SU-DHL-6 (cell line): ENCODE results near the gene FRS2.

Source experiments
- H2AFZ ChIP-seq: fragments of 200-600 bp; sonication (generic); 2 replicates; pipeline ENCODE4 v1.6.1; 2014; ENCODE audit warnings: low read depth, mild to moderate bottlenecking, moderate library complexity, mixed read lengths, antibody characterized with exemption, low read length; ENCODE audit not compliant: severe bottlenecking
- H3F3A ChIP-seq: fragments of 200-600 bp; shearing (Covaris generic); 2 replicates; pipeline ENCODE4 v1.6.0; 2016; ENCODE audit warnings: antibody characterized with exemption, mild to moderate bottlenecking; ENCODE audit not compliant: insufficient read depth
- H3K27ac ChIP-seq: fragments of 200-600 bp; sonication (generic); 2 replicates; pipeline ENCODE4 v1.5.1; 2016; ENCODE audit warnings: low read depth, mild to moderate bottlenecking, low read length, moderate library complexity, mixed read lengths
- H3K27me3 ChIP-seq: fragments of 200-600 bp; sonication (generic), shearing (Covaris generic); 2 replicates; pipeline ENCODE4 v1.6.0; 2014; ENCODE audit warnings: mild to moderate bottlenecking, low read length
- H3K36me3 ChIP-seq: fragments of 200-600 bp; sonication (generic); 2 replicates; pipeline ENCODE4 v1.6.1; 2014; ENCODE audit warnings: mild to moderate bottlenecking, low read length, mixed read lengths
- H3K4me2 ChIP-seq: fragments of 300-600, 200-600 bp; shearing (Covaris generic), sonication (generic); 2 replicates; pipeline ENCODE4 v1.6.0; 2014; ENCODE audit warnings: low read length, low read depth, mild to moderate bottlenecking; ENCODE audit not compliant: poor library complexity, severe bottlenecking
- H3K4me3 ChIP-seq: fragments of 200-600 bp; sonication (generic); 2 replicates; pipeline ENCODE4 v1.5.1; 2014; ENCODE audit warnings: antibody characterized with exemption, low read length, mild to moderate bottlenecking, mixed read lengths; ENCODE audit not compliant: insufficient read depth, poor library complexity, severe bottlenecking
- H3K79me2 ChIP-seq: fragments of 200-600 bp; sonication (generic); 2 replicates; pipeline ENCODE4 v1.6.1; 2014; ENCODE audit warnings: mild to moderate bottlenecking, low read length, moderate library complexity; ENCODE audit not compliant: insufficient read depth
- H3K9ac ChIP-seq: fragments of 200-600 bp; sonication (generic); 2 replicates; pipeline ENCODE4 v1.7.0; 2014; ENCODE audit warnings: mild to moderate bottlenecking, low read length
- H3K9me2 ChIP-seq: fragments of 200-600 bp; sonication (generic); replicated peaks from 2 replicates; pipeline ENCODE4 v1.6.1; 2014; ENCODE audit warnings: low read length; ENCODE audit not compliant: insufficient read depth
- H3K9me3 ChIP-seq: fragments of 200-600 bp; sonication (generic); 2 replicates; pipeline ENCODE4 v1.6.1; 2014; ENCODE audit warnings: low read length, mixed read lengths; ENCODE audit not compliant: insufficient read depth
- H4K20me1 ChIP-seq: fragments of 200-600 bp; sonication (generic); 2 replicates; pipeline ENCODE4 v1.6.1; 2014; ENCODE audit warnings: low read depth, mild to moderate bottlenecking, antibody characterized with exemption, low read length, moderate library complexity, mixed read lengths
- EZH2phosphoT487 ChIP-seq: fragments of 200-600 bp; sonication (generic), shearing (Covaris generic); conservative IDR thresholded peaks from 2 replicates; pipeline ENCODE4 v1.6.1; 2018; ENCODE audit warnings: mild to moderate bottlenecking, antibody characterized with exemption, low read length, moderate library complexity, mixed read lengths
- TF ChIP-seq, protein P1 (sequence below): fragments of 200-600 bp; sonication (generic); IDR thresholded peaks from one replicate; pipeline ENCODE4 v1.5.1; 2017; ENCODE audit warnings: antibody characterized with exemption, mild to moderate bottlenecking, low read length, moderate library complexity; ENCODE audit not compliant: insufficient read depth, poor library complexity, severe bottlenecking

Gene FRS2

DNA sequence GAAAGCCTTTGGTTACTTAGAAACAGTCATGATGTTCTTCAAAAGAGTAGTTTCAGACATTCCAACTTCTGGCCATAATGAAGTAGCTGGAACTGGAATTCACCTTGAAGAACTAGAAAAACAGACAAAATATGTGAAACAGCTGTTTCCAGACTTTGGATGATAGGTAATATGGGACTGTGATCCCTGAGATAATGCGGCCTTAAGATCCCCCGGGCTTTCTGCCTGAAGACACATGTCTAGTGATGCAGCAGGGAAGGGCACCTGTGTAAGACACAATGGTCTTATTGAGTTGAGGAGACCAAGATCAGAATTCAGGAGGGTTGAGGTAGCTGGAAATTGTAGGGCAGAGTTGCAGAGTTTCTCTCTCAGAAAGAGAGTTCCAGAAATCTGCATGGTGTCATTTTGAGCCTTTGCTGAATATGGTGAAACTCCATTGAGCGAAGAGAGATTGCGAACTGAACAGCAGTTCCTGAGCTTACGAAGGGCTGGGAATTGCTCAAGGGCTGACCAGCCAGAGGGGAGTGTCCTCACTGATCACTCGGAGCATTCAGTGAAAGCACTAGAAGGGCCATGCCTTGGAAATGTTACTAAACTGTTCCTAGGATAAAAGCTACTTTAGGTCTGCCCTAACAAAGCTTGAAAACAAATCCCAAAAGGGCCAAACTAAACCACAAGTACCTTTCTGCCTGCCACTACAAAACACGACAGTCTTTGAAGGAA lies 41.7 kb upstream of the FRS2 start:
- H3K9ac ChIP-seq = no peak overlapping the region
- no peak for TF ChIP-seq EZH2phosphoT487
- TF ChIP-seq, protein P1, sequence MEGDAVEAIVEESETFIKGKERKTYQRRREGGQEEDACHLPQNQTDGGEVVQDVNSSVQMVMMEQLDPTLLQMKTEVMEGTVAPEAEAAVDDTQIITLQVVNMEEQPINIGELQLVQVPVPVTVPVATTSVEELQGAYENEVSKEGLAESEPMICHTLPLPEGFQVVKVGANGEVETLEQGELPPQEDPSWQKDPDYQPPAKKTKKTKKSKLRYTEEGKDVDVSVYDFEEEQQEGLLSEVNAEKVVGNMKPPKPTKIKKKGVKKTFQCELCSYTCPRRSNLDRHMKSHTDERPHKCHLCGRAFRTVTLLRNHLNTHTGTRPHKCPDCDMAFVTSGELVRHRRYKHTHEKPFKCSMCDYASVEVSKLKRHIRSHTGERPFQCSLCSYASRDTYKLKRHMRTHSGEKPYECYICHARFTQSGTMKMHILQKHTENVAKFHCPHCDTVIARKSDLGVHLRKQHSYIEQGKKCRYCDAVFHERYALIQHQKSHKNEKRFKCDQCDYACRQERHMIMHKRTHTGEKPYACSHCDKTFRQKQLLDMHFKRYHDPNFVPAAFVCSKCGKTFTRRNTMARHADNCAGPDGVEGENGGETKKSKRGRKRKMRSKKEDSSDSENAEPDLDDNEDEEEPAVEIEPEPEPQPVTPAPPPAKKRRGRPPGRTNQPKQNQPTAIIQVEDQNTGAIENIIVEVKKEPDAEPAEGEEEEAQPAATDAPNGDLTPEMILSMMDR = no peak
- H3K27me3 ChIP-seq = no peaks in the 10 kb centered on the region
- H3F3A ChIP-seq = no peaks in the 10 kb centered on the region
- H3K4me2 ChIP-seq = no peak overlapping the region
- no peak overlapping the region for H3K4me3 ChIP-seq
- H3K9me3 ChIP-seq = no peaks in the 10 kb centered on the region
- no peaks in the 10 kb centered on the region for H4K20me1 ChIP-seq
- H3K27ac ChIP-seq = no peak overlapping the region
- H2AFZ ChIP-seq = no peak overlapping the region
- no peaks in the 10 kb centered on the region for H3K36me3 ChIP-seq
- H3K79me2 ChIP-seq = no peaks in the 10 kb centered on the region
- H3K9me2 ChIP-seq = no peaks in the 10 kb centered on the region

DNA sequence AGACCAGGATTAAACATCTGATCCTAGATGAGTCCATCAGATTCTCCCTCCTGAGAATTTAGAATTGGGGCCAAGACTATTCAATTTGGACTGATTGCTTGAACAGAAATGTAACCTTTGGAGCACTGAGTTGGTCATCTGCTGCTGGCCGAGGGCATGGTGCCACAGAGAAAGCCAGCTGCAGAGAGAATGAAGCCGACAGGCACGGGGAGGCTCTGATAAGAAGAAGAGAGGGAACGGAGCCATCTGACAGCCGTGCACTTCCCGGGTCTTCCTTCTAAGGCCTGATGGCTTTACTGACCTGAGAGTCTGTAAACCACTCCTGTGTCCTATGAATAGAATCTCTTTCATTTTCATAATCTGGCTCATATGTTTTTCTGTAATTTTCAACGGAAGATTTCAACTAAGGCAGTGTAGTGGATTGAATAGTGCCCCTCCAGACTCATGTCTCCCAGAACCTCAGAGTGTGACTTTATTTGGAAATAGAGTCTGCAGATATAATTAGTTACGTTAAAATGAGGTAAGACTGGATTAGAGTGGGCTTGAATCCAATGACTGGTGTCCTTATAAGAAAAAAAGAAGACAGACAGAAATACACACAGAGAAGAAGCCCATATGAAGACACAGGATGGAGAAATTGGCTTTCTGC lies 39.1 kb upstream of the FRS2 start:
- Histone ChIP-seq H3F3A (no peaks in the 10 kb centered on the region), H3K36me3 (no peaks in the 10 kb centered on the region), H2AFZ (no peak overlapping the region), H3K27me3 (no peaks in the 10 kb centered on the region), H4K20me1 (no peaks in the 10 kb centered on the region), H3K9me3 (no peaks in the 10 kb centered on the region), H3K4me2 (no peak overlapping the region), H3K4me3 (no peak overlapping the region), H3K9me2 (no peaks in the 10 kb centered on the region), H3K79me2 (no peaks in the 10 kb centered on the region), H3K9ac (no peak overlapping the region), H3K27ac (no peak overlapping the region)
- TF ChIP-seq, protein P1 = no peak
- no peak for TF ChIP-seq EZH2phosphoT487

DNA sequence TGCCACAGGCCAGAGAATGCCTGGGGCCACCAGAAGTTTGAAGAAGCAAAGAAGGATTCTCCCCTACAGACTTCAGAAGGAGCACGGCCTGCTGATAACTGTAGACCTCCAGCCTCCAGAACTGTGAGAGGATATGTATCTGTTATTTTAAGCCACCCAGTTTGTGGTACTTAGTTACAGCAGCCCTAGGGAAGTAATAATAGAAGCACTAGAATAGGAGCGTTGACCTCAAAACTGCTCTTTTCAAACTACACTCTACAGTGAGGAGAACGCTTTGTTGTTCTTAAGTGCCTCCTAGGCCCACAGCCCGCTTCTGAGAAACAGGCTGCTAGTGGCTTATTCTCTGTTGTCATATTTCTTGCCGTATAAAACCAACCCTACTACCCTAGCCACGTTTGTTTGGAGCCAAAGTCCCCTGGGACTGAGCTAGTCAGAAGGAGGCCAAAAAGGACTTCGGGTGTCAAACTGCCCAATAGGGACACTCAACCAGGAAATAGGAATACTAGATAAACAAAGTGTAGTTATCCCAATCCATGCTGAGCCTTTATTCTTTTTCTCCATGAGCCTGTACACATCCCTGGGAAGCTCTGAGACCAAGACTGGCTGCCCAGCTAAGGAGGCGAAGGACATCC lies 38.5 kb upstream of the FRS2 start:
- Histone ChIP-seq H3K79me2 (no peaks in the 10 kb centered on the region), H4K20me1 (no peaks in the 10 kb centered on the region), H3K9me2 (no peaks in the 10 kb centered on the region), H2AFZ (no peak overlapping the region), H3F3A (no peaks in the 10 kb centered on the region), H3K27me3 (no peaks in the 10 kb centered on the region), H3K4me3 (no peak overlapping the region), H3K9ac (no peak overlapping the region), H3K9me3 (no peaks in the 10 kb centered on the region), H3K27ac (no peak overlapping the region), H3K36me3 (no peaks in the 10 kb centered on the region), H3K4me2 (no peak overlapping the region)
- TF ChIP-seq, protein P1 = no peak
- no peak for TF ChIP-seq EZH2phosphoT487
